ENCODE results near the gene AFAP1L2. TPM values are rescaled to one million over a fixed set of nuclear protein-coding genes. Genes with fewer than 3 reads are reported as not detected.

Gene AFAP1L2
- total RNA-seq, 1 donor from 2014 or later, result 4.5 TPM

GRCh38 chr10:114326795-114327194 lies 77.5 kb downstream of the AFAP1L2 start:
- intact Hi-C loops (cut with micrococcal nuclease), result no loop called here
- no peak for ATAC-seq
- no peak for DNase-seq

- intact Hi-C loops (cut with micrococcal nuclease), result no loop called here
- ATAC-seq (no peak), DNase-seq (no peak)
These were observed 81.3 kb downstream of the AFAP1L2 start for GRCh38 chr10:114323023-114323422.

DNA sequence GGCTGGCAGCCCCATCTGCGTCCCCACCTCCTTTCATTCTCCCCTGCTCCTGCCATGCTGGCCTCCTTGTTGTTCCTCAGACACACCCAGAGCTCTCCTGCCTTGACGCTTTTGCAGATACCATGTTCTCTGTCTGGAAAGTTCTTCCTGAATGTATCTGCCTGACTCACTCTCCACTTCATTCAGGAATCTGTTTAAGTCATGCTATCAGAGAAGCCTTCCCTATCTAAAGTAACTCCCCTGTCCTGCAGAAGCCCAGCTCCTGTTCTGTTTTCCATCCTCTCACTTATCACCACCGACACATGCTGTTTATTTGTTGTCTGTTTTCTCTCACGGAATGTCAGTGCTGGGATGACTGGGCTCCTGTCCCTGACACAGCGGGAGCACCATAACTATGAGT lies 82.0 kb downstream of the AFAP1L2 start:
- DNase-seq (no peak), ATAC-seq (peak; percentile 88)
- intact Hi-C loops (cut with micrococcal nuclease), result no loop called here

DNA sequence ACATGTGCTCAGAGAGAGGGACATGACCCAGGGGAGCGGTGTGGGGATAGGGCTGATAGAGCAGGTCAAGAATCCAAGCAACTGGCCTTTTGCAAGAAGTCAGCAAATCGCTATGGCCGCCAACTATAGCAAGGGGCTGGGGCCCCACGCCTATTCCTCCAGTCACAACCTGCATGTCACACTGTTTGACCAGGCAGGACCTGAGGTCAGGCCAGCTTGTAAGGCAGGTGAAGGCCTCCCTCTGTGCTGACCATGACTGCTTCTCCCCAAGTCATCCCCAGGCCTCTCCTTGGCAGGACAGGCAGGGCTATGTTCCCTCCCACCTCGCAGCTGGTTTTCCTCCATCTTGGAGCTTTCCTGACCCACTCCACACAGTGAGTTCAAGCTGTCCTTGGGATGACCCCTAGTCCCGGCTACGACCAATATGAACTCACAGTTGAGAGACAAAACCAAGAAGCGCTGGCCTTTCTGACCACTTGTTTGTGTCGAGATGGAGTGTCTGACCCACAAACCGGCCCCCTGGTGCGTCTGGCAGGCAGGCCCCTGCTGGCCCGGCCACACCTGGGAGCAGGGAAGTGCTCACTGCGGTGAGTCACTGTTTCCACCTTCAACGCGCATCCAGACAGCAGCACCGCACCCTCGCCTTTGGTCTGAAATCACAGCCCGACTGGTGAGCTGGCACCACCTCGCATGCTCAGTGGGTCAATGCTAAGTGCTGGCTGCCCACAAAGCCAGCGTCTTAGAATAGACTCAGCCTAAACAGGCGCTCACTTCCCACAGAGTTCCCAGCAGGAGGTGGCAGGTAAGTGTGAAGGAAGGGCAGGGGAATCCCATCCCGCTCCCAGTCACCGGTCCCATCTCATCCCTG lies 83.8 kb downstream of the AFAP1L2 start:
- DNase-seq (peak; percentile 46), ATAC-seq (peak; percentile 49)
- intact Hi-C loops (cut with micrococcal nuclease), result no loop called here

DNA sequence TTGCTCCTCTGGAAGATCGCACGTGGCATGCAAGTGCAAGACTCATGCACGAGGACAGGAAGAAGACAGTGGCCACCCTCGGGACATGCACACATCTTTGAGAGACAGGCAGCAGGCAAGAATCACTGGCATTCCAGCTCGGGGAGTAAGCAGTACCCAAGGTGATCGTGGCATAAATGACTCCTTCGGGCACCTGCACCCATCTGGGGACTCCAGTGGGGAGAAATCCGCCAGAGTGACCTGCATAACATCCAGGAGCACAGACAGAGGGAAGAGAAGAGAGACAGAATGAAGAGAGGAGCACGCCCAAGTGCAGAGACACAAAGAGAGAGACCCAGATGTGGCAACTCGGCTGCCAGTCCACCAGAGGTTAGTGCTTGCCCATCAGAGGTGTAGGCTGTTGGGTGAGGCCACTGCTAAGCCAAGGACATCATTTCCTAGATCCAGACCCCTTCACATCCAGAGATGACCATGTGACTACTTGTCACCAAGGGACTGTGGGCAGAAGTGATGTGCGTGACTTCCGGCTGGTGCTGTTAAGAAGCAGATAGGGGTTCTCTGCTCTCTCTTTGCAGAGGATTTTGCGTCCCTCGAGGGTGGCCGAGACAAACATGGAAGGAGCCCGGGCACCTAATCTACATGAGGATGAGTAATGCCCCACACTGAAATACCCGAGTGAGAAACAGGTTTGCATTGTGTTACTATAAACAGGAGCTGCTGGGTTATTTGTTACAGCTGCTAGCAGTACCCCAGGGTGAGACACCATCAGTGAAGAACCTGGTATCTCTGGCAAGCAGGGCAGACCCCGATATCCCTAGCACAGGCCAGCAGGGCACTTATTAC lies 84.7 kb downstream of the AFAP1L2 start:
- DNase-seq (no peak), ATAC-seq (no peak)
- intact Hi-C loops (cut with micrococcal nuclease), result no loop called here

DNA sequence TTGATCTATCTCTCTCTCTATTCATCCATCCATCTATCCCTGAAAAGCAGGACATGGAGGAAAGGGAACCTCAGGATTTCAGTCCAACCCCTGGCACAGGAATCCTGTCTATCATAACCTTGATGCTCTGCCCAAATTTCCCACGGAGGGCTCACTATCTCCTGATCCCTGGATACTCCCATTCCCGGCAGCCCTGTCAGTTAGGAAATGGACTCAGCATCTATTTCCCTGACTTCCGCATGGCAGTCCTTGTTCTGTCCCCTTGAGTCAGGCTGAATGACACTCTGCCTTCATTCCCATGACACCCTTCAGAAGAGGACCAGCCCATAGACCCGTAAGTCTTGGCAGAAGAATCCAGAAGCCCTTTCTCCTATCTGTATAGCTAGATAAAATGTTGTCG lies 87.6 kb downstream of the AFAP1L2 start:
- ATAC-seq, result no peak
- intact Hi-C loops (cut with micrococcal nuclease), result no loop called here
- DNase-seq, result no peak

- no peak for ATAC-seq
- no peak for DNase-seq
- intact Hi-C loops (cut with micrococcal nuclease), result no loop called here
These were observed 88.5 kb downstream of the AFAP1L2 start for GRCh38 chr10:114315566-114316420.

DNA sequence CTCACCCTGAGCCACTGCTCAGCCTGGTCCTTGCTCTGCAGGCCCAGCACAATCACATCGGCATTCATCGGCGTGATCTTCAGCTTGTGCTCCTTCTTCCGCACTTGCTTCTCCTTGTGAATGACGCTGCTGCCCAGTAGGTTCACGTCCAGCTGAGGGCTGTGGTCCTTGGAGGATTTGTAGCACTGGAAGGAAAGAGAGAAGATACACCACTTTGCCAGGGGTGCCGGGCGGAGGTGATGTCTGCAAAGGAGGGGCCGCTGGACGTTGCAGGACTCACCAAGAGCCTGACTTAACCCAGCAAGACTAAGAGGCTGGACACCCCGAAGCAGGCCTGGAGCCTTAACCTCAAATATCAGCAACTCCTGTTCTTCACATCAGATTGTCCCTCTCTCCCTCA lies 90.4 kb downstream of the AFAP1L2 start:
- DNase-seq, result no peak
- intact Hi-C loops (cut with micrococcal nuclease), result no loop called here
- no peak for ATAC-seq

DNA sequence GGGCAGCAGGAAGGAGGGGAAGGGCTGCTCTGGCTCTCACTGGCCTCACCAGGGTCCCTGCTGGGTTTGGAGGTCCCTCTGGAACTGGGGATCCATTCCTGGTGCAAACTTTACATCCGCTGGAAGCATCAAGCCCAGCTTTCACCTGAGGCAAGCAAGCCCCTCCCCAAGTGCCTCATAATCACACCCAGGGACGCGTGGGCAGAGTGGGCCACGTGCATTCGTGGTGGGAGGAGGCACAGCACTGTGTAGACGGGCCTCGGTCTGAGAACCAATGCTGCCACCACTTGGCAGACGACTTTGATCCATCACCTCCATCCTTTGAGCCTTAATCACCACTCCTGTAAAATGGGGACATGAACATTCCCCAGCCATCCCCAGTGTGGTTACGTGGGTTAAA lies 91.2 kb downstream of the AFAP1L2 start:
- no peak for ATAC-seq
- intact Hi-C loops (cut with micrococcal nuclease), result no loop called here
- DNase-seq, result no peak

- ATAC-seq (no peak), DNase-seq (no peak)
- intact Hi-C loops (cut with micrococcal nuclease), result no loop called here
These were observed 92.6 kb downstream of the AFAP1L2 start for GRCh38 chr10:114311496-114312209.

- DNase-seq, result no peak
- ATAC-seq, result no peak
- intact Hi-C loops (cut with micrococcal nuclease), result no loop called here
These were observed 93.3 kb downstream of the AFAP1L2 start for GRCh38 chr10:114311023-114311422.

GRCh38 chr10:114310346-114310745 lies 94.0 kb downstream of the AFAP1L2 start:
- no peak for DNase-seq
- intact Hi-C loops (cut with micrococcal nuclease), result no loop called here
- ATAC-seq, result no peak

DNA sequence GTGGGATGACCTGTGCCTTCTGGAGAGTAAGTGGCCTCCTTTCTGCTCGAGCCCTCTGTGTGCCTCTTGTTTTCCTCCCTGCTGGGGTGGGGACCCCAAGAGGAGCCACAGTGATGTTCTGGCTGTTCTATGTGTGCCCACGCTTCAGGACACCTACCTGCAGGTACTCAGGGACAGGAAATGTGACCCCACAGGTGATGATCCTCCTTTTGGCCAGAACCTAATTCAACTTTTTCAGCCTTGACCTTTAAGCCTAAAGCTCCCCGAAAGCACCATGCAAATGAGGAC lies 95.0 kb downstream of the AFAP1L2 start:
- DNase-seq (no peak), ATAC-seq (no peak)
- intact Hi-C loops (cut with micrococcal nuclease), result loop anchor here (10.0 kb wide), 1 partner anchor 125 kb away; no protein-coding TSS in a partner anchor

- intact Hi-C loops (cut with micrococcal nuclease), result loop anchor here (10.0 kb wide), 1 partner anchor 126 kb away; no protein-coding TSS in a partner anchor
- peak; percentile 15 for DNase-seq
- ATAC-seq, result peak; percentile 10
These were observed 95.6 kb downstream of the AFAP1L2 start for GRCh38 chr10:114308531-114309363.

GRCh38 chr10:114307731-114308130 lies 96.6 kb downstream of the AFAP1L2 start:
- ATAC-seq (no peak), DNase-seq (peak; percentile 2)
- intact Hi-C loops (cut with micrococcal nuclease), result loop anchor here (10.0 kb wide), 1 partner anchor 127 kb away; no protein-coding TSS in a partner anchor

GRCh38 chr10:114306116-114306973 lies 98.0 kb downstream of the AFAP1L2 start:
- DNase-seq (peak; percentile 13), ATAC-seq (no peak)
- intact Hi-C loops (cut with micrococcal nuclease), result loop anchor here (10.0 kb wide), 1 partner anchor 128 kb away; no protein-coding TSS in a partner anchor

DNA sequence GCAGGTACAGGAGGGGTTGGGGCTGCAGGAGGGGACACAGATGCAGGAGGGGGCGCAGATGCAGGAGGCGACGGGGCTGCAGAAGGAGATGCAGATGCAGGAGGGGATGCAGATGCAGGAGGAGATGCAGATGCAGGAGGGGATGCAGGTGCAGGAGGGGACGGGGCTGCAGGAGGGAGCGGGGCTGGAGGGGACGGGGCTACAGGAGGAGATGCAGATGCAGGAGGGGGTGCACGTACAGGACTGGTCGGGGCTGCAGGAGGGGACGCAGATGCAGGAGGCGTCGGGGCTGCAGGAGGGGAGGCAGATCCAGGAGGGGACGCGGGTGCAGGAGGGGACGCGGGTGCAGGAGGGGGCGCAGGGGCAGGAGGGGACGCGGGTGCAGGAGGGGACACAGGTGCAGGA lies 98.8 kb downstream of the AFAP1L2 start:
- ATAC-seq, result no peak
- DNase-seq, result peak; percentile 12
- intact Hi-C loops (cut with micrococcal nuclease), result loop anchor here (10.0 kb wide), 1 partner anchor 129 kb away; no protein-coding TSS in a partner anchor
